ENCODE results near the gene FADS2. TPM values are rescaled to one million over a fixed set of nuclear protein-coding genes. Genes with fewer than 3 reads are reported as not detected.

FADS2 gene
- total and polyA plus RNA-seq, 2 experiments from 2014 or later, result 317 to 356 TPM

GRCh38 chr11:61882879-61883278, 54.8 kb downstream of the FADS2 start:
- Histone ChIP-seq H3K9me2 (replicated peaks; ENCODE audit: insufficient read depth) (no peaks in the 10 kb centered on the region), H3K9me3 (ENCODE audit: low read depth) (no peaks in the 10 kb centered on the region), H3K36me3 (replicated peaks; ENCODE audit: insufficient read depth, low read depth) (no peaks in the 10 kb centered on the region), H3K27me3 (no peaks in the 10 kb centered on the region), H2AFZ (no peak overlapping the region), H4K20me1 (ENCODE audit: insufficient read depth, poor library complexity, severe bottlenecking) (no peaks in the 10 kb centered on the region), H3K79me2 (no peaks in the 10 kb centered on the region), H3K4me3 (no peak overlapping the region), H3K4me2 (no peak overlapping the region), H3K27ac (no peak overlapping the region), H3K4me1 (ENCODE audit: insufficient read depth) (no peaks in the 10 kb centered on the region)
- no peak for DNase-seq (ENCODE audit: low spot score)
- 78% methylated on average over 6 of the region's 6 CpGs for WGBS (ENCODE audit: low lambda C conversion rate, missing lambda C conversion rate)
- TF ChIP-seq CTCF (IDR thresholded peaks at IDR 0.05; ENCODE audit: poor library complexity) (no peak), EZH2phosphoT487 (IDR thresholded peaks at IDR 0.05; ENCODE audit: low read depth, severe bottlenecking, unreplicated experiment) (no peak), EZH2 (IDR thresholded peaks at IDR 0.05; ENCODE audit: borderline replicate concordance) (no peak)

- Histone ChIP-seq H3K79me2 (no peaks in the 10 kb centered on the region), H3K4me3 (no peak overlapping the region), H3K27me3 (no peaks in the 10 kb centered on the region), H3K9me3 (ENCODE audit: low read depth) (no peaks in the 10 kb centered on the region), H3K4me2 (no peak overlapping the region), H3K4me1 (ENCODE audit: insufficient read depth) (no peaks in the 10 kb centered on the region), H4K20me1 (ENCODE audit: insufficient read depth, poor library complexity, severe bottlenecking) (no peaks in the 10 kb centered on the region), H3K36me3 (replicated peaks; ENCODE audit: insufficient read depth, low read depth) (no peaks in the 10 kb centered on the region), H3K9me2 (replicated peaks; ENCODE audit: insufficient read depth) (no peaks in the 10 kb centered on the region), H3K27ac (no peak overlapping the region), H2AFZ (no peak overlapping the region)
- 93% methylated on average over 10 of the region's 10 CpGs for WGBS (ENCODE audit: low lambda C conversion rate, missing lambda C conversion rate)
- no peak for TF ChIP-seq EZH2phosphoT487 (IDR thresholded peaks at IDR 0.05; ENCODE audit: low read depth, severe bottlenecking, unreplicated experiment)
- TF ChIP-seq CTCF (IDR thresholded peaks at IDR 0.05; ENCODE audit: poor library complexity), result no peak
- TF ChIP-seq EZH2 (IDR thresholded peaks at IDR 0.05; ENCODE audit: borderline replicate concordance), result no peak
- DNase-seq (ENCODE audit: low spot score), result no peak
Observed at GRCh38 chr11:61883327-61883726, 55.2 kb downstream of the FADS2 start.

- 92% methylated on average over 5 of the region's 5 CpGs for WGBS (ENCODE audit: low lambda C conversion rate, missing lambda C conversion rate)
- no peaks in the 10 kb centered on the region for H3K9me3 ChIP-seq (ENCODE audit: low read depth)
- no peaks in the 10 kb centered on the region for H3K79me2 ChIP-seq
- H3K4me1 ChIP-seq (ENCODE audit: insufficient read depth), result no peaks in the 10 kb centered on the region
- no peak overlapping the region for H2AFZ ChIP-seq
- TF ChIP-seq EZH2 (IDR thresholded peaks at IDR 0.05; ENCODE audit: borderline replicate concordance), result no peak
- no peak for TF ChIP-seq EZH2phosphoT487 (IDR thresholded peaks at IDR 0.05; ENCODE audit: low read depth, severe bottlenecking, unreplicated experiment)
- H3K9me2 ChIP-seq (replicated peaks; ENCODE audit: insufficient read depth), result no peaks in the 10 kb centered on the region
- no peaks in the 10 kb centered on the region for H3K27me3 ChIP-seq
- H4K20me1 ChIP-seq (ENCODE audit: insufficient read depth, poor library complexity, severe bottlenecking), result no peaks in the 10 kb centered on the region
- H3K27ac ChIP-seq, result no peak overlapping the region
- H3K4me3 ChIP-seq, result no peak overlapping the region
- no peak overlapping the region for H3K4me2 ChIP-seq
- H3K36me3 ChIP-seq (replicated peaks; ENCODE audit: insufficient read depth, low read depth), result no peaks in the 10 kb centered on the region
- DNase-seq (ENCODE audit: low spot score), result no peak
Observed at GRCh38 chr11:61883947-61884346, 55.8 kb downstream of the FADS2 start.

- Histone ChIP-seq H3K27ac (no peak overlapping the region), H3K9me3 (ENCODE audit: low read depth) (no peaks in the 10 kb centered on the region), H3K36me3 (replicated peaks; ENCODE audit: insufficient read depth, low read depth) (no peaks in the 10 kb centered on the region), H3K9me2 (replicated peaks; ENCODE audit: insufficient read depth) (no peaks in the 10 kb centered on the region), H2AFZ (no peak overlapping the region), H3K4me3 (no peak overlapping the region), H4K20me1 (ENCODE audit: insufficient read depth, poor library complexity, severe bottlenecking) (no peaks in the 10 kb centered on the region), H3K79me2 (no peaks in the 10 kb centered on the region), H3K4me1 (ENCODE audit: insufficient read depth) (peaks cover 2% of the 10 kb centered on the region), H3K4me2 (no peak overlapping the region), H3K27me3 (no peaks in the 10 kb centered on the region)
- DNase-seq (ENCODE audit: low spot score), result no peak
- WGBS (ENCODE audit: low lambda C conversion rate, missing lambda C conversion rate), result 84% methylated on average over 7 of the region's 7 CpGs
- no peak for TF ChIP-seq EZH2phosphoT487 (IDR thresholded peaks at IDR 0.05; ENCODE audit: low read depth, severe bottlenecking, unreplicated experiment)
- TF ChIP-seq CTCF (IDR thresholded peaks at IDR 0.05; ENCODE audit: poor library complexity), result no peak
- TF ChIP-seq EZH2 (IDR thresholded peaks at IDR 0.05; ENCODE audit: borderline replicate concordance), result no peak
Observed at GRCh38 chr11:61885166-61885778, 57.2 kb downstream of the FADS2 start.
